A549 (cell line): Measurements from ENCODE around the gene PSORS1C1. TPM values are rescaled to one million over a fixed set of nuclear protein-coding genes. Genes with fewer than 3 reads are reported as not detected.

ENCODE experiments used
- ATAC-seq, 2 experiments: fragments of 200-7000 bp in 1 of 2; fragments of >200 bp in 1 of 2; cut with Nextera tagmentation in 1 of 2; cut with Tn5 transposase in 1 of 2; 3 replicates each; pipeline versions ENCODE4 v1.8.0 to v1.9.1; 2018 to 2020; ENCODE audit warnings: mild to moderate bottlenecking in 1 of 2, moderate library complexity in 1 of 2
- CTCF ChIA-PET: fragments of 300-600 bp; sonication (Branson Sonifier 250); formaldehyde crosslinking; extraction: SDS; loops from one replicate; lab custom pipeline; 2021; ENCODE audit warnings: antibody characterized with exemption, inconsistent platforms; lab: Yijun Ruan, JAX
- POLR2A ChIA-PET: fragments of 350-600 bp; formaldehyde crosslinking; extraction: SDS; loops from one replicate; lab custom pipeline; 2021; ENCODE audit warnings: antibody characterized with exemption, inconsistent platforms; lab: Yijun Ruan, JAX
- DNase-seq, 2 experiments: peaks; one replicate each; pipeline versions ENCODE4 v3.0.0 to v3.0.0-alpha.2; 2011 to 2016; ENCODE audit warnings: low read depth in 1 of 2, low spot score in 1 of 2
- FAIRE-seq: peaks from 2 replicates; lab custom pipeline; 2011; peaks lifted over from hg19 to GRCh38; lab: Jason Lieb, UNC
- H3K27ac ChIP-seq, 2 experiments: fragments of >200 bp; sonication (Bioruptor Twin); formaldehyde crosslinking; 3 replicates each; pipeline ENCODE4 v1.5.1; 2016 to 2017
- H3K4me1 ChIP-seq: fragments of >200 bp; sonication (Bioruptor Twin); formaldehyde crosslinking; 3 replicates; pipeline ENCODE4 v1.6.1; 2016
- H3K4me2 ChIP-seq: fragments of >200 bp; sonication (Bioruptor Twin); formaldehyde crosslinking; 3 replicates; pipeline ENCODE4 v1.6.1; 2016
- H3K4me3 ChIP-seq: fragments of >200 bp; sonication (Bioruptor Twin); formaldehyde crosslinking; 3 replicates; pipeline ENCODE4 v1.5.1; 2016
- H3K9me3 ChIP-seq: fragments of >200 bp; sonication (Bioruptor Twin); formaldehyde crosslinking; 3 replicates; pipeline ENCODE4 v1.6.1; 2016
- ATOH8 ChIP-seq: fragments of 250-450 bp; sonication (Bioruptor Pico); IDR thresholded peaks from 2 replicates; pipeline ENCODE4 v1.5.0; 2020; ENCODE audit warnings: low read depth, mild to moderate bottlenecking, moderate library complexity
- CBX2 ChIP-seq: fragments of 200-600 bp; sonication (generic); IDR thresholded peaks from 2 replicates; pipeline ENCODE4 v1.6.1; 2016; ENCODE audit warnings: low read depth, mild to moderate bottlenecking, borderline replicate concordance
- CBX8 ChIP-seq: fragments of 200-600 bp; sonication (generic); IDR thresholded peaks from 2 replicates; pipeline ENCODE4 v1.6.1; 2016
- CEBPB ChIP-seq, 2 experiments: fragments of >200 bp in 1 of 2; sonication (Bioruptor Twin) in 1 of 2; formaldehyde crosslinking in 1 of 2; IDR thresholded peaks; 2 replicates each; pipeline ENCODE4 v1.6.1; 2012 to 2016
- E2F6 ChIP-seq: IDR thresholded peaks from 2 replicates; pipeline ENCODE4 v1.6.1; 2012; ENCODE audit warnings: low read depth, borderline replicate concordance
- EHF ChIP-seq: fragments of 250-450 bp; sonication (Bioruptor Pico); IDR thresholded peaks from 2 replicates; pipeline ENCODE4 v1.5.0; 2020; ENCODE audit warnings: mild to moderate bottlenecking
- FOXS1 ChIP-seq: fragments of 250-450 bp; sonication (Bioruptor Pico); IDR thresholded peaks from 2 replicates; pipeline ENCODE4 v1.5.0; 2020; ENCODE audit warnings: mild to moderate bottlenecking, moderate library complexity
- HES2 ChIP-seq: fragments of >200 bp; sonication (Bioruptor Twin); formaldehyde crosslinking; IDR thresholded peaks from 2 replicates; pipeline ENCODE4 v1.6.1; 2016
- HEYL ChIP-seq: fragments of 250-450 bp; sonication (Bioruptor Pico); IDR thresholded peaks from 2 replicates; pipeline ENCODE4 v1.8.0; 2021; ENCODE audit warnings: mild to moderate bottlenecking, moderate library complexity
- HMGXB4 ChIP-seq: fragments of 250-450 bp; sonication (Bioruptor Pico); IDR thresholded peaks from 2 replicates; pipeline ENCODE4 v1.5.0; 2021; ENCODE audit warnings: mild to moderate bottlenecking, moderate library complexity, borderline replicate concordance
- HOXA7 ChIP-seq: fragments of 250-450 bp; sonication (Bioruptor Pico); IDR thresholded peaks from 2 replicates; pipeline ENCODE4 v1.5.0; 2020; ENCODE audit warnings: mild to moderate bottlenecking, moderate library complexity
- JUN ChIP-seq, 2 experiments: fragments of >200 bp; sonication (Bioruptor Twin); formaldehyde crosslinking; IDR thresholded peaks; 2 replicates in 1 of 2; 3 replicates in 1 of 2; pipeline ENCODE4 v1.6.1; 2016 to 2017
- JUNB ChIP-seq: fragments of >200 bp; sonication (Bioruptor Twin); formaldehyde crosslinking; IDR thresholded peaks from 2 replicates; pipeline ENCODE4 v1.6.1; 2016
- MAX ChIP-seq: IDR thresholded peaks from 2 replicates; pipeline ENCODE4 v1.6.1; 2012
- MYC ChIP-seq: IDR thresholded peaks from 2 replicates; pipeline ENCODE4 v1.6.1; 2012; ENCODE audit warnings: mild to moderate bottlenecking, inconsistent platforms, low read length, improper control_type of control experiment, borderline replicate concordance
- POLR2AphosphoS2 ChIP-seq: conservative IDR thresholded peaks from 2 replicates; pipeline ENCODE4 v1.6.1; 2012; ENCODE audit warnings: low read length, improper control_type of control experiment, inconsistent platforms
- RAD21 ChIP-seq, 2 experiments: fragments of >200 bp in 1 of 2; sonication (Bioruptor Twin) in 1 of 2; formaldehyde crosslinking in 1 of 2; IDR thresholded peaks in 1 of 2; conservative IDR thresholded peaks in 1 of 2; 2 replicates in 1 of 2; 3 replicates in 1 of 2; pipeline ENCODE4 v1.6.1; 2012 to 2018; ENCODE audit warnings: inconsistent platforms in 1 of 2
- RARB ChIP-seq: fragments of 250-450 bp; sonication (Bioruptor Pico); IDR thresholded peaks from 2 replicates; pipeline ENCODE4 v1.8.0; 2021; ENCODE audit warnings: mild to moderate bottlenecking, moderate library complexity
- RCOR1 ChIP-seq: fragments of 150-350 bp; IDR thresholded peaks from 2 replicates; pipeline ENCODE4 v1.6.1; 2014; ENCODE audit warnings: antibody characterized with exemption, low read length, low read depth
- RFX5 ChIP-seq: fragments of 450-650 bp; IDR thresholded peaks from 2 replicates; pipeline ENCODE4 v1.7.1; 2014; ENCODE audit warnings: antibody characterized with exemption, mild to moderate bottlenecking, moderate library complexity
- RNF2 ChIP-seq: fragments of 200-600 bp; sonication (generic); IDR thresholded peaks from 2 replicates; pipeline ENCODE4 v1.6.1; 2016; ENCODE audit warnings: low read depth, mild to moderate bottlenecking, antibody characterized with exemption, moderate library complexity, borderline replicate concordance
- SREBF2 ChIP-seq: fragments of 450-650 bp; IDR thresholded peaks from 2 replicates; pipeline ENCODE4 v1.6.1; 2014; ENCODE audit warnings: mild to moderate bottlenecking, moderate library complexity
- TP53 ChIP-seq: fragments of 250-450 bp; sonication (Bioruptor Pico); IDR thresholded peaks from 2 replicates; pipeline ENCODE4 v1.5.0; 2021; ENCODE audit warnings: mild to moderate bottlenecking, moderate library complexity
- ZFP36 ChIP-seq: fragments of 450-650 bp; IDR thresholded peaks from 2 replicates; pipeline ENCODE4 v1.6.1; 2014; ENCODE audit warnings: borderline replicate concordance; ENCODE audit not compliant: partially characterized antibody
- ZNF302 ChIP-seq: fragments of 250-450 bp; sonication (Bioruptor Pico); IDR thresholded peaks from 2 replicates; pipeline ENCODE4 v1.9.0; 2021; ENCODE audit warnings: inconsistent platforms, mild to moderate bottlenecking, moderate library complexity
- ZSCAN20 ChIP-seq: fragments of 250-450 bp; sonication (Bioruptor Pico); IDR thresholded peaks from 2 replicates; pipeline ENCODE4 v1.8.0; 2022; ENCODE audit warnings: mild to moderate bottlenecking, moderate library complexity
- WGBS: methylation state at CpG from one replicate; pipeline ENCODE4 v1.1.6; 2017; ENCODE audit errors: missing lambda C conversion rate; 5-methylcytosine and 5-hydroxymethylcytosine counted together
- polyA plus RNA-seq, 4 experiments: library from polyadenylated mRNA; depleted of rRNA in 3 of 4; stranded (reverse); fragments of >200 nt; fragmentation: RNase III in 1 of 4; extraction: RNeasy Plus Mini Kit Qiagen cat#74134 plus additional on column Dnase treatment in 1 of 4; gene quantifications; 2 replicates in 3 of 4; 3 replicates in 1 of 4; pipeline ENCODE4 v1.2.3, GENCODE V29; 2011 to 2017

Gene PSORS1C1
- polyA plus RNA-seq, 2 of the 4 experiments (the other 2 are of a cell fraction) = 2.3 to 4.3 TPM

- Histone ChIP-seq H3K9me3 (no peaks in the 10 kb centered on the region), H3K4me1 (peaks cover 30% of the 10 kb centered on the region), H3K4me3 (no peak overlapping the region), H3K4me2 (no peak overlapping the region), H3K27ac (no peak overlapping the region; a peak in 1 of 6 replicates)
- WGBS = 83% methylated on average over 6 of the region's 12 CpGs
- no peak for DNase-seq
- POLR2A ChIA-PET = no interaction called here
- CTCF ChIA-PET = interaction anchor here (1.0 to 1.4 kb wide), 4 partner anchors 8 to 34 kb away, joined by 3 to 4 read pairs (median 4); no protein-coding TSS in a partner anchor
- no peak for ATAC-seq
- TF ChIP-seq FOXS1 = no peak
- TF ChIP-seq RCOR1 = no peak
- no peak for TF ChIP-seq EHF (CRISPR knock-in tag)
- no peak for TF ChIP-seq CEBPB (IDR thresholded peaks at IDR 0.05)
- no peak for TF ChIP-seq JUN (IDR thresholded peaks at IDR 0.05)
- no peak for TF ChIP-seq CBX2
- TF ChIP-seq TP53 (CRISPR knock-in tag) = no peak
- TF ChIP-seq RFX5 = no peak
- no peak for TF ChIP-seq ZNF302 (CRISPR knock-in tag)
- no peak for TF ChIP-seq ZSCAN20
- TF ChIP-seq HOXA7 (CRISPR knock-in tag) = no peak
- TF ChIP-seq CBX8 = no peak
- TF ChIP-seq JUNB = no peak
- TF ChIP-seq E2F6 = no peak
- no peak for FAIRE-seq
Measured at GRCh38 chr6:31121131-31121790, 6.7 kb downstream of the PSORS1C1 start.

- FAIRE-seq = no peak
- H3K4me1 ChIP-seq = peaks cover 36% of the 10 kb centered on the region
Measured at GRCh38 chr6:31122791-31123706, 8.4 kb downstream of the PSORS1C1 start.

GRCh38 chr6:31125162-31125561, 10.6 kb downstream of the PSORS1C1 start:
- H3K27ac ChIP-seq = peak overlapping the region; percentile 44 to 45; a peak in 2 of 6 replicates
- DNase-seq = no peak
- peak overlapping the region; percentile 28; the same call in 1 of the 3 replicates for H3K4me2 ChIP-seq
- peaks cover 36% of the 10 kb centered on the region for H3K4me1 ChIP-seq
- FAIRE-seq = no peak
- 51% methylated on average over 8 of the region's 8 CpGs for WGBS
- ATAC-seq = no peak
- no peak overlapping the region for H3K4me3 ChIP-seq
- H3K9me3 ChIP-seq = no peaks in the 10 kb centered on the region
- no peak for TF ChIP-seq SREBF2
- no peak for TF ChIP-seq HES2
- no peak for TF ChIP-seq MYC
- no peak for TF ChIP-seq RNF2
- no peak for TF ChIP-seq HEYL
- no peak for TF ChIP-seq RFX5
- TF ChIP-seq RAD21 (conservative IDR thresholded peaks at IDR 0.05 in 1 of 2, IDR thresholded peaks at IDR 0.05 in 1 of 2) = no peak
- no peak for TF ChIP-seq CBX2
- no peak for TF ChIP-seq ZNF302 (CRISPR knock-in tag)
- TF ChIP-seq RARB (CRISPR knock-in tag) = no peak
- no peak for TF ChIP-seq ZFP36
- no peak for TF ChIP-seq ATOH8 (CRISPR knock-in tag)
- TF ChIP-seq CBX8 = no peak
- no peak for TF ChIP-seq FOXS1
- TF ChIP-seq HOXA7 (CRISPR knock-in tag) = no peak
- TF ChIP-seq POLR2AphosphoS2 = no peak
- TF ChIP-seq JUN (IDR thresholded peaks at IDR 0.05) = no peak
- TF ChIP-seq HMGXB4 (CRISPR knock-in tag) = no peak
- CTCF ChIA-PET = interaction anchor here (1.1 to 7.0 kb wide), 3 partner anchors 9 to 69 kb away, joined by 3 to 46 read pairs (median 27); partner anchors contain the start of gene PSORS1C1
- POLR2A ChIA-PET = interaction anchor here (0.6 kb wide), 1 partner anchor 11 kb away, joined by 3 read pairs; the partner anchor contains the start of gene PSORS1C1

More at GRCh38 chr6:31122791-31123706, 8.4 kb downstream of the PSORS1C1 start:
- TF ChIP-seq HOXA7 (CRISPR knock-in tag) (no peak), MAX (peak; percentile 58)
- DNase-seq = peak; percentile 23 to 73
- peak overlapping the region; percentile 66 to 77; a peak in 5 of 6 replicates for H3K27ac ChIP-seq
- peak overlapping the region; percentile 67 for H3K4me2 ChIP-seq
- H3K4me3 ChIP-seq = no peak overlapping the region
- H3K9me3 ChIP-seq = no peaks in the 10 kb centered on the region
- peak; percentile 55 to 73; a peak in 5 of 6 replicates for ATAC-seq
- ChIA-PET POLR2A (no interaction called here), CTCF (interaction anchor here (0.6 to 1.5 kb wide), 5 partner anchors 8 to 207 kb away, joined by 3 to 7 read pairs (median 4); partner anchors contain the start of gene PSORS1C1)
- 41% methylated on average over 12 of the region's 16 CpGs for WGBS
